GM21515 (cell line): ENCODE data around the gene SLC45A1.
"Not testable (repeated sequence)": the region's sequence is repeated elsewhere in the genome, so short reads cannot be mapped to it uniquely, and the experiment has no call there.

Experiments
- ATAC-seq: cut with Tn5 transposase; IDR thresholded peaks from one replicate; pipeline ENCODE4 v1.9.1; 2021; ENCODE audit not compliant: unreplicated experiment

The SLC45A1 gene

DNA sequence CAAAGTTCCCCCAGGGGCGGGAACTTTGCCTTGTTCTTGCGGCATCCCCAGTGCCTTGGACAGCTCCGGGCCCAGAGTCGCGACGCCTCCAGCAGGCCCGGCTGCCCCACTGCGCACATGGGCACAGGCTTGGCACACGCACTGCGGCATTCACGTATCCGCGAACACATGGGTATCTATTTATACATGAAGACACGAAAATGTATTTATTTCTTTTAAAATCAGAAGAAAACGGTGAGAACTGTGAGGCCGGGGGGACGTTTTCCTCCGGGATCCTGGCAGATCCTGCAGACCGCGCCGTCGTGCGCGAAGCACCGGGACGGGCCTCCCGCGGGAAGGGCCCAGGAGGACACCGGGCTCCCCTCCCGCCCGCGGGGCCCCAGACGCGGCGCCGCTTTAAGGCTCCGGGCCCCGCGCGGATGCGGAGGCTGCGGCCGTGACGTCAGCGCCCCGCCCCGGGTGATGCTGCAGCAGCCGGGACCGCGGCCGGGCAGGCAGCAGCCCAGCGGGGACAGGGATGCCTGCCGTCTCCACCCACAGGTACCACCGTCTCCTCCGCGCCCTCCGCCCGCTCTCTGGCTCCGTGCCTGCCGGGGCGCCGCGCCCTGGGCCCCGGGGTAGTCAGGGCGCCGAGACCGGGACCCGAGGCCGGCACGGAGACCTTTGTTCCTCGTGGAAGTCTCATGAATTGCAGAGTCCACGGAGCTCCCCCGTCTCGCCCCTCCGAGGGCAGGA lies at the start of gene SLC45A1:
TSS of gene SLC45A1 (plus strand) at position 468 of the 735 bp plus-strand sequence. CDS start 6,216 bp downstream, outside the sequence.
- ATAC-seq = no peak

DNA sequence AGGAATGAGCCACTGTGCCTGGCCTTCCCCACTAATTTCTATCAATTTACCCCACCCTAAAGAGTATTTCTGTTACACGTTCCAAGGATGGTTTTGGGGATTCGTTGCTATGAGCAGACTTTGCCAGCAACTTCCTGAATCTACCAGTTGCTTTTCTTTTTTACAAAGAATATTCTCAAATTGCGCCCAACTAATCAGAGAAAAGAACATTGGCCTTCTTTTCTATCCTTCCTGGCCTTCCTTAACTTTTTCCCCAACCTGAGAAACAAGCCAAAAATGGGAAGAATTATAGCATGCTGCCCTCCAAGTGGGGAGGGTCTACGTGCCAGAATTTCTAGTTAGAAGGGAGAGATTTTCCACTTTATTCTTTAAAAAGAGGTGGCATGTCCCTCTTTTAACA lies 44.9 kb upstream of the SLC45A1 start:
- no peak for ATAC-seq

DNA sequence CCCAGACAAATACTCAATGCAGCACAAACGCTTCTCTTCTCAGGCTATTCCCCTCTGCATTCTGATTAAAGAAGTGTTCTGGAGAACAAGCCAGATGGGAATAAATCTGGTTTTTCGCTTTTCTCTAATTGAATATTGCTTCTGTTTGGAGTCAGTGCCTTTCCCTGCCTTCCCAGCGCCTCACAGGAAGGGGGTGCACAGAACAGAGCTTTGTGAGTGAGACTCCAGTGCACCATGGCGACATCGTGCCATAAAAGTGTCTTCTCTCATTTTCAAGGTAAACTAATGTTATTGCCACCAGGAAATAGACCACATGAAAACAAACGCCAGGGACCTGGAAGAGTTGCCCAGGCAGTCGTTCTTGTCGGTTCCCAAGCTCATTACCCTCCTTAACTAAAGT lies 43.6 kb upstream of the SLC45A1 start:
- ATAC-seq = no peak

DNA sequence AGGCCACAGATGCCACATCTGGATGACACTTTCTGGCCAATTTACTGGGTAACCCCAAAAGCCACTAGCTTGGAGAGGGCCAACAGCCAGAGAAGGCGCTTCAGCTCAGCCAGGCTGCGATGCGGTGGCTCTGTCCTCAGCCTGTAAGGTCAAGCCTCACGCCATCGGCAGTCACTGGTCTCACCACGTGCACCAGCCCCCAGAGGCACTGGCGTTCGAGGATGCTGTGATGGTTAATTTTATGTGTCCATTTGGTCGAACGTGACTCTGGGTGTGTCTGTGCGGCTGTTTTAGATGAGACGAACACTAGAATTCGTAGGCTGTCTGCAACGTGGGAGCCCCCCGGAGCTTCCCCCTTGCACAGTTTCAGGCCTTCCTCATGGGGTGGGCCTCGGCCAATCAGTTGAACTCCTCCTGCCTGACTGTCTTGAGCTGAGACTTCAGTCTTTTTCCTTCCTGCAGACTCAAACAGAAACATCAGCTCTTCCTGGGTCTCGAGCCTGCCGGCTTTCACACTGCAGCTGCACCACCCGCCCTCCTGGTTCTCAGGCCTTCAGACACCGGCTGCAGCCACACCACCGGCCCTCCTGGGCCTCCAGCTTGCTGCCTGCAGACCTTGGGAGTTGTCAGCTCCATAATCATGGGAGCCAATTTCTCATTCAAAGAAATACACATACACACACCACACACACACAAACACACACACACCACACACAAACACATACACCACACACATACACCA lies 41.6 kb upstream of the SLC45A1 start:
- ATAC-seq = no peak

DNA sequence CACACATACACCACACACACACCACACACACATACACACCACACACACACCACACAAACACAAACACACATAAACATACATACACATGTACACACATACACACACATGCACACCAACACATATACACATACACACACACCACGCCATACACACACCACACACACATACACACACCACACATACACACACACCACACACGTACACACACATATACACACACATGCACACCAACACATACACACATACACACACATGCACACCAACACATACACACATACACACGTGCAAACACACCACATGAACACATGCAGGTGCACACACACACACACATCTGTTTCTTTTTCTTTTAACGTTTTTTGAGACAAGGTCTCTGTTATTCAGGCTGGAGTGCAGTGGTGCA lies 41.0 kb upstream of the SLC45A1 start:
- no peak for ATAC-seq

DNA sequence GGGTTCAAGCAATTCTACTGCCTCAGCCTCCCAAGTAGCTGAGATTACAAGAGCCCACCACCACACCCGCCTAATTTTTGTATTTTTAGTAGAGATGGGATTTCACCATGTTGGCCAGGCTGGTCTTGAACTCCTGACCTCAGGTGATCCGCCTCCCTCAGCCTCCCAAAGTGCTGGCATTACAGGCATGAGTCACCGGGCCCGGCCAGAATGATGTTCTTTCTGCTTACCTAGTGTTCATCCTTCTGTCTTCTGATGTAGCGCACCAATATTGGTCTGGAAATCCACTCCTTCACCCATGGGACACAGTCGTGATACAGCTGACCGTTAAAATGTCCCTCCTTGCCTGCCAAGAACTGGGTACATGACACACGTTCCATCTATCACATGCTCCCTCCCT lies 39.2 kb upstream of the SLC45A1 start:
- ATAC-seq = not testable (repeated sequence)

DNA sequence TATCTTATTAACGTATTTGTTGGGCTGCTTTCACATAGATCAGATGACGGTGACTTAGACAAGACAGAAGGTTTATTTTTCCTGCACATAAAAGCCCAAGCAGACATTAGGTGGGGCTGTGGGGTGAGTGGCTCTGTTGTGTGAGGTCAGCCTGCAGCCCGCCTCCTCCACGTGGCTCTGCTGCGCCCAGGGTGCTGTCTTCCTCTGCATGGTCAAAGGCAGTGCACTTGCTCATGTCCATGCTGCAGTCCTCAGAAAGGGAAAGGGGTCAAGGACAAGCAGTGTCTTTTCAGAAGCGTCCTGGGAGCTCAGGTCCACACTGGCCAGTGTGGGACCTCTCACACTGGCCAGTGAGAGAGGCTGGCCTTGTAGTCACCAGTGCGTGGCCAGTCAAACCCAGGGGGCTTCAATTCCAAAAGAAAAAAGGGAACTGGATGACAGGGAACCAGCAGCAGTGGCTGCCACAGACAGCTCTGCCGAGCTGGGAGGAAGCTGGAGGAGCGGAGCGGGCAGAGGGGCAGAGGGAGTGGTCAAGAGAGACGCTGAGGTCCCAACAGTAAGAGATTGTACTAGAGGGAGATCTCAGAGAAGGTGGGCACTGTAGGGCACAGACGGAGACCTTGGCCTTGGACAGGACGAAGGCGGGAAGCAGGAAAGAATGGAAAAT lies 35.9 kb upstream of the SLC45A1 start:
- no peak for ATAC-seq

DNA sequence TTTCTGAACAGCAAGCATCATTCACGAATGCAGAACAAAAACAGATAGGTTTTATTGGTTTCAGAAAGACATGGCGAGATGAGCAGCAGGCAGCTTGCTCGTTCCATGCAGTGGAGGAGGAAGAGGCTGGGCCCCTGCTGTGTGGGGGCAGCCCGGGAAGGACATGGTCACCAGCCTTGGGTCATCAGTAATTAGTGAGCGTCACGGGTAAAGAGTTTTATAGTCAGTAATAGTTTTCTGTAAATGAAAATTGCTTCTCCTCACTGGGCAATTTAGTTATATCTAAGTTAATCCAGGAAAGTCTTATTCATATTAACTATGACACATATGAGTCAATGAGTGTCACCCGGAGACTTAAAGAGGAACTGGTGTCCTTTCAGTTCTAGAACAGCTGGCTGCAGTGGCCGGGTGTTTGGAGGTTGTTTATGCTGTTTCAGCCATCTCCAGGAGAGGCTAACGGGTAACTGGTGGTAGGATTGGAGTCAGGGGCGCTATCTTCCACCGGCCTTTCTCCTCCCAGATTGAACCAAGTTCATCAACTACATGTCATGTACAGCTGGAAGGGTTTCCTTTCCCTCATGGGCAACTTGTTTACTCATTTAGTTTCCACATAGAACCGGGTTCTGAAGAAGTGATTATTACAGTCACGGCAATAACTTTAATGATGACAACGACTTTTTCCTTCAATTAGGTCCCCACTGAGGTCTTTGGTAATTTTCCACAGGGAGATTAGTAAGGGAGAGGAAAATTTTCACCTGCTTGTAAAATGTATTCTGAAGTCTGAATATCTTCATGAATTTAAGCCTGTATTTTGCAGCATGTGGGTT lies 34.6 kb upstream of the SLC45A1 start:
- peak; percentile 93 for ATAC-seq

DNA sequence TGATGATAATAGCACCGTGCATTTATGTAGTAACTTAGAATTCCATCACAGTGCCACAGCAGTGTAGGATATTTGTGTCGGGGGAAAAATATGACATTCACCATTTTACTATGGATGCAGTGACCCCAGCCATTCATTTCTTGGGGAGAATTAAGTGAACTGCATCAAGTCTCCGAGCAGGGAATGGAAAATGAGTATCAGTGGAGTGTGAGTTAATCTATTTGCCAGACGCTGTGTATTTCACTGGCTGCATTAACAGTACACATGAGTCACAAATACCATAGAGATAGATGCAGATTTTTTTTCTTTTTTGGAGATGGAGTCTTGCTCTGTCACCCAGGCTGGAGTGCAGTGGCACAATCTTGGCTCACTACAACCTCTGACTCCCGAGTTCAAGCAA lies 33.8 kb upstream of the SLC45A1 start:
- no peak for ATAC-seq

DNA sequence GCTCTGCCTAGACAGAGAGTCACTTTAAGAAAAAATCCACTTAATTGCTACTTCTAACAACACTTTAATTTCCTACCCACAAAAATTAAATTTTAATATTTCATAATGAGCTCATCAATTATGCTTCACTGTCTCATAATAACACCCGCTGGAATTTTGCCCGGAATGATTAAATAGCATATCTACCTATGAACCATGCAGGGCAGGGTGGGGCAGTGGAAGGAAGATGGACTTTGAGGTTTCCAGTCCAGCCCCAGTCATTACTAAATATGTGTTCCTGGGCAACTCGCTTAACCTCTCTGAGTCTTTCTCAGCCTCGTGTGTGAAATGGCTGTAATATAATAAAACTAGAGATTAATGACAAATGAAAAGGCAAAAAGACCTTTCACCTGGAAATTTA lies 32.8 kb upstream of the SLC45A1 start:
- no peak for ATAC-seq

DNA sequence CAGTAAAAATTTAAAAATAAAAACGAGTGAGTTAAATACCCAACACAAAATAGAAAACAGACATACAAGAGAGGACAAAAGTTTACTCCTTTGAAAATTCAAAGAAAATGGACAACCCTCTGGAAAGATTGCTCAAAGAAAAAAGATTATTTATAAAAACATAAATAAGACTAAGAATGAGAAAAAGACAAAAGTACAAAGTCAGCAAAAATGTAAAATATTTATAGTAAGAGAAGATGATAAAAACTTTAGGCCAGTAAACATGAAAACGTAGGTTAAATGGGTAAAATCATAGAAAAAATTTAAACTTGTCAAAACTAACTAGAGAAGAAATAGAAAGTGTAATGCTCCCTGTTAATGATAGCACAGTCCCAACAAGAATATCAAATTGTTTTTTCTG lies 31.9 kb upstream of the SLC45A1 start:
- no peak for ATAC-seq

DNA sequence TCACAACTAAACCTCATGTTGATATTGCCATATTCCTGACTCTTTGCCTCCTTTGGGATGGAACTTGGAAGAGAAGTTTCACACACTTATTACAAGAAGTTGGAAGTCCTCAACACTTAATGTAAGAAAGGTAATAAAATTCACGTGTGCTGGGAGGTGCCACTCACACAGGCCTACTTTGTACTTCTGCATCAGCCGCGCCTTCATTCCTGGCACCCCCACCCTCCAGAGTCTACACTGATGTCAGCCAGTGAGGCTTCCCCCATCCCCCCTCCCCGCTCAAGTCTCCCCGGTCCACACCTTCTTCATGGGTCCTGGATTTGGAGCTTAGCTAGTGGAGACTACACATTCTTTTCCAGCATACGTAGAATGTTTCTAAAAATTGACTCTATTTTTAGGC lies 24.8 kb upstream of the SLC45A1 start:
- no peak for ATAC-seq

DNA sequence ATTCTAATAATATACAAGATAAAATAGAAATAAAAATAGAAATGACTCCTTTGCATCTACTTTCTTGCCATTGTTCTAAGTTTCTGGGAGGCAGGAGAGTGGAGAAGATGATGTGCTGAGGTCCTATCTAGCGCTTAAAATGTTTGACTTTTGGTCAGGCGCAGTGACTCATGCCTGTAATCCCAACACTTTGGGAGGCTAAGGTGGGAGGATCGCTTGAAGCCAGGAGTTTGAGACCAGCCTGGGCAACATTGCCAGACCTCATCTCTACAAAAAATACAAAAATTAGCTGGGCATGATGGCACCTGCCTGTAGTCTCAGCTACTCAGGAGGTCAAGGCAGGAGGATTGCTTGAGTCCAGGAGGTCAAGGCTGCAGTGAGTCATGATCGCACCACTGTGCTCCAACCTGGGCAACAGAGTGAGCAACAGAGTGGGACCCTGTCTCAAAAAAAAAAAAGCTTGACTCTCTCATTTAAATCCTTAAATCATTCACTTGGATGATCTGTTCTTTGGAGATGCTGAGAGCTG lies 24.2 kb upstream of the SLC45A1 start:
- ATAC-seq = no peak

DNA sequence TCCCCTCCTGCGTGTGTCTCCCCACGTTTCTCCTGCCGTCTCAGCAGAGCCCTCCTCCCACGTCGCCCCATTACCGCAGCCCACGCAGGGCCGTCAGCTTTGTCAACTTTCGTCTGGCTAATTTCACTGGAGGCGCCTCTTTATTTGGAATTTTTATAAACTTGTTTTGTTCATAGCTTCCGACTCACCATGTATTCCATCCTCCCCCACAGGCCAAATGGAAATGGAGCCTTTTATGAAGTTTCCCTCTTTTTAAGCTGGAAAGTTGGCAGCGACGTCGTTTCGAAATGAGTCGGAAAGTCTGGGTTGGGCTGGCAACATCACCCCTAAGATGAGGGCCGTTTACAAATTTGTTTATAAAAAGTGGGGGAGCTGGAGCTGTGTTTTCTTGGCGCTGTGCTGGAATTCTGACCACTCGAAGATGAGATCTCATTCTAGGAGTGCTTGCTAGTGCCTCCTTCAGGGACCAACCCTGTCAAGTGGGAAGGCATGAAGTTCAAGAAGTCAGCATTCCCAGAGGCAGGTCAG lies 23.7 kb upstream of the SLC45A1 start:
- no peak for ATAC-seq

DNA sequence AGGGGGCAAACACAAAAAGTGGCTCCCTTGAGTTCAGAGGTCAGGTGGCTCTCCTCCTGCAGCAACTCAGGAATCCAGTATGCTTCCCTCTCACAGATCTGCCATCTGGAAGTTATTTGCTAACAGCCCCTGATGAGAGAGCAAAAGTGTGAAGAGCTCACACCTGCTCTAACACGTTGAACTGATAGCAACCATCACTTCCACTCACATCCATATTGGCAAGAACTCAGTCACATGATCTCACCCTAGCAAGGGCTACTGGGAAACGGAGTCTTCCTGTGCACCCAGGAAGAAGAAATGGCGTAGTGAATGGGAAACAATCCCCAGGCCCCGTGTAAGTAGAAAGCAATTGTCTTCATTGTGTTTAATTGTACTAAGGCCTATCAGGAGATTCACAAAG lies 20.7 kb upstream of the SLC45A1 start:
- no peak for ATAC-seq

DNA sequence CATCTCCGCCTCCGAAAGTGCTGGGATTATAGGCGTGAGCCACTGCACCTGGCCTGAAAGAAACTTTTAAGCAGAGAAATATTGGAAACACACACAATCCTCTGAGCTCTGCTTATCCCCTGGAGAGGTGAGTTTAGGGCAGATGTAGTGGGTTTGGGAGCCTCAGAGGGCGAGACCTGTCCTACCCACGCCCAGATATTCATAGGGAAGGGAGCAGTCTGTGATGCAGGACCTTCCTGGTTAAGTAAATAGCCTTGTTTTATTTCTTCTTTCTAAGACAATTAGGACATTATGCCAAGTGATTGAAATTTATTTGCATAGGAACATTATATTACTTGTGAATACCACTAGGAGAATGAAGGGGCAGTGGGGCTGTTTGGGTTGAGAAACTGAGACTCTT lies 18.0 kb upstream of the SLC45A1 start:
- ATAC-seq = no peak

DNA sequence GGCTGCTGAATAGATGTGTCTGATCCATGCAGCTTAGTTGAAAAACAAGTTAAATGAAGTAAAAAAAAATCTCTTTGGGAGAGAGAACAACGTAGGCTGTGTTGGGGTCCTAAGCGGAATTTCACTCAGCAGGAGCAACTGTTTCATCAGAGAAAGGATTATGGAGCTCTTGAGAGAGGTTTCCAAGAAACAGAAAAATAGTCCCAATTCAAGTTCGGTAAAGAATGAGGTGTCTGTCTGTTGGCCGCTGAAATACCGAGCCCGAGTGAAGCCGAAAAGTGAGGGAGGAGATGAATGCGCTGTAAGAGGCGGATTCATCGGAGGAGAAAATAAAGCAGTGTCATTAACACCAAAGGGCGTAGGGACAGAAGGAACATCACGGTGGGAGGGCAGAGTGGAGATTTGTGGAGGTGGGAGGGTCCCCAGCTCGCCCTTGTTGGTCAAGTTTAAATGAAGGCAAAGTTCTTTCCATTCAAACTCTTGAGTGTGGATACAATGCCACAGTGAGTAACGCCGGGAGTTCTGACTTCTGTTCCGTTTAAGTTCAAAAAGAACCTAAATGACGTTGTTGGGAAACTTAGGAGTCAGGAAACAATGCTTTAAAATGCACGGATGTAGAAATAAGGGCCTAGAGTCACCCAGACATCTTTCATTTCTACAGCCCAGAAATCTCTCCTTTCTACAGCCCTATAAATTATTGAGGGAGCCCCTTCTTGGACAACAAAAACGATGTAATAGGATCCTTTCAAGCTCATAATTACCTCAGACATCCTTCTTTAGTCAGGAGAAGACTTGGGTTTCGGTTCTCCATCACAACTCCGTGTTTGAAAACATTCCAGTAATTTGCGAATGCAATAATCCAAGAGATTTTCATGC lies 15.6 kb upstream of the SLC45A1 start:
- ATAC-seq = no peak

DNA sequence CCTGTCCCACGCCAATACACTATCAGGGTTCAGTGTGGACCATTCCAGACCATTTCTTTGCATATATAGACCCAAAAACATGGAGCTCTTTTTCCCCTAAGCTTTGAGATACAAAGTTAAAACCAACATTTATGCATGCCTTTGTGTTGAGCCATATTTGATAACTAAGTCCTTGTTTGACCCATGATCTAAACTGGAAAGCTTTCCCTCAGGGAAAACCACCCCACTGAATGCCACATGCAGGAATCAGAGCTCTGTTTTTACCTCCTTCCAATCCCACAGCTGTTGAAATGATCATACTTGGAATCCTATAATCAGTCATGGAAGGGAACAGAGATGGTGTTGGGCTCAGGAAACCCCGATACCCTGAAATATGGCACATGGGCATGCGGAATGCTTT lies 14.8 kb upstream of the SLC45A1 start:
- no peak for ATAC-seq

DNA sequence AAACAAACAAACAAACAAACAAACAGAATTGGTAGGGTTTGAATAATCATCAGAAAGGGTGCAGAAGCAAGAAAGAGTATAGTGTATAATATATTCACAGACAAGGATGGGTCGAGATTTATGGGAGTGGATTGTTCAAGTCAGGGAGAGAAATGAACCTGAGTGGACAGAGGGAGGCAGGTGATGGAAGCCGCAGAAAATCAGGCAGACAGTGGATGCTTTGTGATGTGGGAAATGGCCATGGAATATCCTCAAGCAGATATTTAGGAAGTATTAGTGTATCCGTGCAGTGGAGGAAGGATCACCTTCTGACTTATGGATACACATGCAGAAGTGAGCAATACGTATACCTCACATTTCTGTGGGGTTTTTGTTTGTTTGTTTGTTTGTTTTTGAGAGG lies 14.0 kb upstream of the SLC45A1 start:
- ATAC-seq = no peak

DNA sequence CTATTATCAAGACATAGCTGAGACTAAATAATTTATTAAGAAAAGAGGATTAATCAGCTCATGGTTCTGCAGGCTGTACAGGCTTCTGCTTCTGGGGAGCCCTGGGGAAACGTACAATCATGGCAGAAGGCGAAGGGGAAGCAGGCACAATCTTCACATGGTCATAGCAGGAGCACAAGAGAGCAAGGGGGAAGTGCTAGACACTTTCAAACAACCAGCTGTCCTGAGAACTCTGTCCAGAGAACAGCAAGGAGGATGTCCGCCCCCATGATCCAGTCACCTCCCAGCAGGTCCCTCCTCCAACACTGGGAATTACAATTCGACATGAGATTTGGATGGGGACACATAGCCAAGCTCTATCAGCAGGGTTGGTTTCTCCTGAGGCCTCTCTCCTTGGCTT lies 10.3 kb upstream of the SLC45A1 start:
- no peak for ATAC-seq
